Mucosa of descending colon (tissue), 3 donors: Measurements from ENCODE around the gene DNAH12. TPM values are rescaled to one million over a fixed set of nuclear protein-coding genes. Genes with fewer than 3 reads are reported as not detected.
"Not testable (repeated sequence)": the region's sequence is repeated elsewhere in the genome, so short reads cannot be mapped to it uniquely, and the experiment has no call there.

Experiments used
- ATAC-seq: fragments of 200-7000 bp; cut with Tn5 transposase; one replicate; pipeline ENCODE4 v1.9.1; 2020; ENCODE audit warnings: mild to moderate bottlenecking, moderate library complexity
- DNase-seq, 3 donors: peaks; one replicate each; pipeline ENCODE4 v3.0.0-alpha.2; 2020
- H3K36me3 ChIP-seq: fragments of 200-600 bp; one replicate; pipeline ENCODE4 v1.8.0; 2021; ENCODE audit warnings: low read depth, mild to moderate bottlenecking
- H3K4me1 ChIP-seq: fragments of 200-600 bp; one replicate; pipeline ENCODE4 v1.8.0; 2021; ENCODE audit warnings: low read depth, mild to moderate bottlenecking
- H3K4me3 ChIP-seq: fragments of 200-600 bp; one replicate; pipeline ENCODE4 v1.8.0; 2021; ENCODE audit warnings: mild to moderate bottlenecking
- H3K9me3 ChIP-seq: fragments of 200-600 bp; one replicate; pipeline ENCODE4 v1.8.0; 2021; ENCODE audit warnings: mild to moderate bottlenecking
- CTCF ChIP-seq: fragments of 200-600 bp; IDR thresholded peaks from one replicate; pipeline ENCODE4 v1.8.0; 2022; ENCODE audit warnings: antibody characterized with exemption, mild to moderate bottlenecking
- intact Hi-C, 2 donors: fragments of 100-400 bp; cut with DNase I in 1 of 2; cut with micrococcal nuclease in 1 of 2; formaldehyde crosslinking; loops; one replicate each; pipeline versions ENCODE4 v1.11.0 to v1.11.1; 2022; cut with DNase I, micrococcal nuclease
- total RNA-seq, 3 donors: library from RNA; stranded (reverse); fragmentation: NEBNext Ultra II Directional in 2 of 3; extraction: Animal tissue kit (Norgen Biotek cat#: 25700) in 2 of 3; gene quantifications; one replicate each; pipeline versions ENCODE4 v1.2.1 to v1.2.4, GENCODE V29; 2021 to 2023
- donor health status: DM: no; HTN: no; CAD: no; lungs with moderate emphysema.
- donor health status: DM: no; HTN: no; CAD: no.
- donor health status: DM: no; HTN: yes; CAD: no.

Gene DNAH12
- total RNA-seq, 3 donors from 2014 or later = 0.07 to 0.26 (median 0.16) TPM

- H3K4me3 ChIP-seq = no peak overlapping the region
- H3K4me1 ChIP-seq = no peaks in the 10 kb centered on the region
- no peak for ATAC-seq
- intact Hi-C loops = no loop called here
- DNase-seq = no peak
- H3K36me3 ChIP-seq = no peaks in the 10 kb centered on the region
- no peak for TF ChIP-seq CTCF
- H3K9me3 ChIP-seq = no peaks in the 10 kb centered on the region
Measured at GRCh38 chr3:57385498-57385897, 158.6 kb downstream of the DNAH12 start.

DNA sequence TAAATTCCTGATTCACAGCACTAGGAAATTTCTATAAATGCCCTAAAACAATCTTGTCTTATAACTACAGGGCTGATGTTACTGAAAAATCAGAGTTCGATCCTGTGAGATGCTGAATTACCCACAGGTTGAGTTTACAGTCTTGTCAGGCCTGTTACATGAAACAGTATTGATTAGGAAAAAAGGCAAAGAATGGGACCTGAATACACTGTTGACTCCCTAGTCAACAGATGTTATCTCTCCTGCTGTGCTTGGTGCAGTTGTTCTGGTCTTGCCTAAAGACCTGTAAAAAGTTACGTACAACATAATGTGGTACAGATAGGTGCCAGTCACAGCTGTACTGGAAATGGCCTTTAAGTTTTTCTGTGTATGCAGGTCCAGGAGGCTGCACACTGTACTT lies 160.3 kb downstream of the DNAH12 start:
- ATAC-seq (no peak), DNase-seq (no peak)
- H3K4me1 ChIP-seq = no peaks in the 10 kb centered on the region
- H3K9me3 ChIP-seq = no peaks in the 10 kb centered on the region
- no peak for TF ChIP-seq CTCF
- no peaks in the 10 kb centered on the region for H3K36me3 ChIP-seq
- intact Hi-C loops = no loop called here
- no peak overlapping the region for H3K4me3 ChIP-seq

DNA sequence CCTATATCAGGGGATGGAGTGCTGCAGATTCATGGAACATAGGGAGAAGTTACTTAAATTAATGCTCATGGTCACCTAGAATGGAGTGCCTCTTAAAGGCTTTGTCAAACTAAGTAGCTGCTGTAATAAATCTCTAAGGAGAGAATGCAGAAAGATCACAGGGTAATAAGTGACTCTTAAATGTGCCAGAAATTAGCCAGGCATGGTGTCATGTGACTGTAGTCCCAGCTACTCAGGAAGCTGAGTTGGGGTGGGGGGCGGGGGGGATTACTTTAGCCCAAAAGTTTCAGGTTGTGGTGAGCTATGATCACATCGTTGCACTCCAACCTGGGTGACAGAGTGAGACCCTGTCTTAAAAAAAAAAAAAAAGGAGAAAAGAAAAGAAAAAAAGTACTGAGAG lies 160.7 kb downstream of the DNAH12 start:
- no peak overlapping the region for H3K4me3 ChIP-seq
- DNase-seq (no peak), ATAC-seq (no peak)
- no peak for TF ChIP-seq CTCF
- H3K36me3 ChIP-seq = no peaks in the 10 kb centered on the region
- no peaks in the 10 kb centered on the region for H3K4me1 ChIP-seq
- intact Hi-C loops = no loop called here
- H3K9me3 ChIP-seq = no peaks in the 10 kb centered on the region

- intact Hi-C loops = no loop called here
- ATAC-seq (no peak), DNase-seq (no peak)
- Histone ChIP-seq H3K9me3 (no peaks in the 10 kb centered on the region), H3K4me1 (no peaks in the 10 kb centered on the region), H3K36me3 (no peaks in the 10 kb centered on the region), H3K4me3 (no peak overlapping the region)
- TF ChIP-seq CTCF = no peak
Measured at GRCh38 chr3:57382933-57383332, 161.2 kb downstream of the DNAH12 start.

DNA sequence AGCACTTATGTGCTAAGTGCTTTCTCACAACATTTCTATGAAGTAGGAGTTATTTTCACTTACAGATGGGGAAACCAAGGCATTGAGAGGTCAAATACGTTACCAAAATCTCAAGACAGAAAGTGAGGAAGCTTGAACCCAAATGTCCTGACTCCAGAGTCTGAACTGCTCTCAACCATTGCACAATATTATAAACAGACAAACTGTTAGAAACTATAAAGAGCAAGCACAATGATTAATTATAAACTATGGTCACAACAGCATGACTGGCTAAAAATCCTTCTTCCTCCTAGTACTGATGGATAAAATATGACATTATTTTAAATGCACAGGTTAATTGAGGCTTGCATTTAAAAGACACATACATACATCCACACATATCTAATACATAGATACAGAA lies 173.8 kb downstream of the DNAH12 start:
- Histone ChIP-seq H3K4me1 (no peaks in the 10 kb centered on the region), H3K9me3 (peaks cover 2% of the 10 kb centered on the region), H3K36me3 (no peaks in the 10 kb centered on the region), H3K4me3 (no peak overlapping the region)
- no peak for DNase-seq
- TF ChIP-seq CTCF = no peak
- intact Hi-C loops = no loop called here
- no peak for ATAC-seq

DNA sequence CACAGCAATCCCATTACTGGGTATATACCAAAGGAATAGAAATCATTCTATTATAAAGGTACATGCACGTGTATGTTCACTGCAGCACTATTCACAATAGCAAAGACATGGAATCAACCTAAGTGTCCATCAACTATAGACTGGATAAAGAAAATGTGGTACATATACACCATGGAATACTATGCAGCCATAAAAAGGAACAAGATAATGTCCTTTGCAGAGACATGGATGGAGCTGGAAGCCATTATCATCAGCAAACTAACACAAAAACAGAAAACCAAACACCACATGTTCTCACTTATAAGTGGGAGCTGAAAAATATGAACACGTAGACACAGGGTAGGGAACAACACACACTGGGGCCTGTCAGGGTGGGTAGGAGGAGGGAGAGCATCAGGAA lies 179.1 kb downstream of the DNAH12 start:
- ATAC-seq, H3K4me1 ChIP-seq, H3K36me3 ChIP-seq, H3K9me3 ChIP-seq, H3K4me3 ChIP-seq, intact Hi-C loops, DNase-seq: not testable (repeated sequence)

DNA sequence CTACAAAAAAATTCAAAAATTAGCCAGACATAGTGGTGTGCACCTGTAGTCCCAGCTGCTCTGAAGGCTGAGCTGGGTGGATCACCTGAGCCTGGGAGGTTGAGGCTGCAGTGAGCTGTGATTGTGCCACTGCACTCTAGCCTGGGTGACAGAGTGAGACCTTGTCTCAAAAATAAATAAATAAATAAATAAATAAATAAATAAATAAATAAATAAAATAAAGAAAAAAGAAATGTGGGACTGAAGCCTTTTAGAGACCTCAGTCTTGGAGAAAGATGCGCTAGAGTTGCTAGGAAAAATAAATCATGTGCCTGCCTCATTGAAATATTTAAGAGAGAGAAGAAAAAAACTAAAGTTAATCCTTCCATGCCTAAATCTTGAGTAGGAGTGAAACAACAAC lies 187.9 kb downstream of the DNAH12 start:
- H3K4me3 ChIP-seq, H3K9me3 ChIP-seq, intact Hi-C loops, DNase-seq, H3K4me1 ChIP-seq, H3K36me3 ChIP-seq, ATAC-seq: not testable (repeated sequence)
